MM.1S (cell line): ENCODE data around the gene AAK1.
"Not testable (repeated sequence)": the region's sequence is repeated elsewhere in the genome, so short reads cannot be mapped to it uniquely, and the experiment has no call there.

ENCODE experiments used
- DNase-seq: peaks from one replicate; pipeline ENCODE4 v3.0.0-alpha.2; 2015
- H2AFZ ChIP-seq: fragments of 300-600 bp; sonication (generic); 2 replicates; pipeline ENCODE4 v1.6.0; 2016; ENCODE audit warnings: antibody characterized with exemption, low read length
- H3F3A ChIP-seq: fragments of 300-600 bp; sonication (generic); 2 replicates; pipeline ENCODE4 v1.6.1; 2016; ENCODE audit warnings: mild to moderate bottlenecking, antibody characterized with exemption, low read length, moderate library complexity, mixed read lengths; ENCODE audit not compliant: insufficient read depth
- H3K27ac ChIP-seq: fragments of 300-600 bp; sonication (generic); 2 replicates; pipeline ENCODE4 v1.5.1; 2016; ENCODE audit warnings: mild to moderate bottlenecking, low read length
- H3K27me3 ChIP-seq: fragments of 300-600 bp; sonication (generic); replicated peaks from 2 replicates; pipeline ENCODE4 v1.6.0; 2016; ENCODE audit warnings: low read length; ENCODE audit not compliant: insufficient read depth
- H3K36me3 ChIP-seq: fragments of 300-600 bp; sonication (generic); replicated peaks from 2 replicates; pipeline ENCODE4 v1.6.1; 2016; ENCODE audit warnings: mild to moderate bottlenecking, low read length, mixed read lengths; ENCODE audit not compliant: insufficient read depth
- H3K4me1 ChIP-seq: fragments of 300-600 bp; sonication (generic); 2 replicates; pipeline ENCODE4 v1.6.1; 2016; ENCODE audit warnings: low read length, mixed read lengths
- H3K4me2 ChIP-seq: fragments of 300-600 bp; sonication (generic); 2 replicates; pipeline ENCODE4 v1.6.0; 2016; ENCODE audit warnings: low read depth, low read length
- H3K4me3 ChIP-seq: fragments of 300-600 bp; sonication (generic); 2 replicates; pipeline ENCODE4 v1.5.1; 2016; ENCODE audit warnings: low read length, mixed read lengths
- H3K79me2 ChIP-seq: fragments of 300-600 bp; sonication (generic); 2 replicates; pipeline ENCODE4 v1.6.1; 2016; ENCODE audit warnings: mixed run types, low read length, mixed read lengths
- H3K9ac ChIP-seq: fragments of 300-600 bp; sonication (generic); 2 replicates; pipeline ENCODE4 v1.6.1; 2016; ENCODE audit warnings: low read length, mixed read lengths
- H3K9me2 ChIP-seq: fragments of 300-600 bp; sonication (generic); replicated peaks from 2 replicates; pipeline ENCODE4 v1.6.1; 2016; ENCODE audit warnings: mild to moderate bottlenecking, low read length, mixed read lengths; ENCODE audit not compliant: insufficient read depth
- H3K9me3 ChIP-seq: fragments of 300-600 bp; sonication (generic); replicated peaks from 2 replicates; pipeline ENCODE4 v1.6.1; 2016; ENCODE audit warnings: mild to moderate bottlenecking, low read length, mixed read lengths; ENCODE audit not compliant: insufficient read depth
- H4K20me1 ChIP-seq: fragments of 300-600 bp; sonication (generic); 2 replicates; pipeline ENCODE4 v1.6.1; 2016; ENCODE audit warnings: mild to moderate bottlenecking, low read length, moderate library complexity, mixed read lengths; ENCODE audit not compliant: insufficient read depth
- CTCF ChIP-seq: fragments of 300-600 bp; sonication (generic); IDR thresholded peaks from 2 replicates; pipeline ENCODE4 v1.5.1; 2016; ENCODE audit warnings: antibody characterized with exemption, low read length, mixed read lengths
- EZH2 ChIP-seq: fragments of 300-600 bp; sonication (generic); optimal IDR thresholded peaks from 2 replicates; pipeline ENCODE3; 2017; ENCODE audit warnings: low read depth, mild to moderate bottlenecking, antibody characterized with exemption, low read length, mixed read lengths
- EZH2phosphoT487 ChIP-seq: fragments of 300-600 bp; sonication (generic); IDR thresholded peaks from 2 replicates; pipeline ENCODE4 v1.6.1; 2018; ENCODE audit warnings: antibody characterized with exemption, low read length

Gene AAK1

GRCh38 chr2:69624131-69624530 lies 19.4 kb downstream of the AAK1 start:
- peaks cover 9% of the 10 kb centered on the region for H3K4me1 ChIP-seq
- H3K79me2 ChIP-seq = peaks cover 63% of the 10 kb centered on the region
- H4K20me1 ChIP-seq = no peaks in the 10 kb centered on the region
- no peak overlapping the region for H3K9ac ChIP-seq
- no peak overlapping the region for H3K4me2 ChIP-seq
- no peak for TF ChIP-seq EZH2
- TF ChIP-seq EZH2phosphoT487 = no peak
- no peak for TF ChIP-seq CTCF
- H3K27me3 ChIP-seq = no peaks in the 10 kb centered on the region
- no peak overlapping the region for H2AFZ ChIP-seq
- H3K9me2 ChIP-seq = no peaks in the 10 kb centered on the region
- H3F3A ChIP-seq = no peaks in the 10 kb centered on the region
- H3K4me3 ChIP-seq = no peak overlapping the region
- no peak overlapping the region for H3K27ac ChIP-seq
- H3K36me3 ChIP-seq = no peaks in the 10 kb centered on the region
- H3K9me3 ChIP-seq = no peaks in the 10 kb centered on the region
- no peak for DNase-seq

DNA sequence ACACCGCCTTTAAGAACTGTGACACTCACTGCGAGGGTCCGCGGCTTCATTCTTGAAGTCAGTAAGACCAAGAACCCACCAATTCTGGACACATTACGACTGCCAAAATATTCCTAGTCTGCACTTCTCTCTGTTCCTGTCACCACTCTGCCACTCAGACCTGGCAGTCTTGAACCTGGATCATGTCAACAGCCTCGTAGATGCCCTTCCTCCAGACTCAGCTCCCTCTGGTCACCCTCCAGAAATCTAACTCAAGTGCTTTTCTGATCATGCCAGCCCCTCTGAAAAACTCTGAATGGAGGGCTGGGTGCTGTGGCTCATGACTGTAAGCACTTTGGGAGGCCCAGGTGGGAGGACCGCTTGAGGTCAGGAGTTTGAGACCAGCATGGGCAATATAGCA lies 20.3 kb downstream of the AAK1 start:
- Histone ChIP-seq H3K4me2 (no peak overlapping the region), H3K9me2 (no peaks in the 10 kb centered on the region), H3K4me3 (no peak overlapping the region), H3K27ac (no peak overlapping the region), H3K36me3 (no peaks in the 10 kb centered on the region), H4K20me1 (no peaks in the 10 kb centered on the region), H3K4me1 (peaks cover under 1% of the 10 kb centered on the region; the same call in 1 of the 2 replicates), H3F3A (no peaks in the 10 kb centered on the region), H3K9ac (no peak overlapping the region), H3K27me3 (no peaks in the 10 kb centered on the region), H3K79me2 (peaks cover 71% of the 10 kb centered on the region), H3K9me3 (no peaks in the 10 kb centered on the region), H2AFZ (no peak overlapping the region)
- DNase-seq = no peak
- TF ChIP-seq EZH2phosphoT487 = no peak
- no peak for TF ChIP-seq CTCF
- TF ChIP-seq EZH2 = no peak

DNA sequence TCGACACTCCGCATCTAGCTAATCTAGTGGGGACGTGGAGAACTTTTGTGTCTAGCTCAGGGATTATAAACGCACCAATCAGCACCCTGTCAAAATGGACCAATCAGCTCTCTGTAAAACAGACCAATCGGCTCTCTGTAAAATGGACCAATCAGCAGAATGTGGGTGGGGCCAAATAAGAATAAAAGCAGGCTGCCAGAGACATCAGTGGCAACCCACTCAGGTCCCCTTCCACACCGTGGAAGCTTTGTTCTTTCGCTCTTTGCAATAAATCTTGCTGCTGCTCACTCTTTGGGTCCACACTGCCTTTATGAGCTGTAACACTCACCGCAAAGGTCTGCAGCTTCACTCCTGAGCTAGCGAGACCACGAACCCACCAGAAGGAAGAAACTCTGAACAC lies 20.7 kb downstream of the AAK1 start:
- H3K4me3 ChIP-seq, H3F3A ChIP-seq, H2AFZ ChIP-seq, H3K9me3 ChIP-seq, H3K4me1 ChIP-seq, H3K9me2 ChIP-seq, H3K27ac ChIP-seq, H3K4me2 ChIP-seq, H3K27me3 ChIP-seq, DNase-seq, H4K20me1 ChIP-seq, H3K9ac ChIP-seq, H3K36me3 ChIP-seq: not testable (repeated sequence)
- H3K79me2 ChIP-seq = peaks cover 67% of the 10 kb centered on the region

DNA sequence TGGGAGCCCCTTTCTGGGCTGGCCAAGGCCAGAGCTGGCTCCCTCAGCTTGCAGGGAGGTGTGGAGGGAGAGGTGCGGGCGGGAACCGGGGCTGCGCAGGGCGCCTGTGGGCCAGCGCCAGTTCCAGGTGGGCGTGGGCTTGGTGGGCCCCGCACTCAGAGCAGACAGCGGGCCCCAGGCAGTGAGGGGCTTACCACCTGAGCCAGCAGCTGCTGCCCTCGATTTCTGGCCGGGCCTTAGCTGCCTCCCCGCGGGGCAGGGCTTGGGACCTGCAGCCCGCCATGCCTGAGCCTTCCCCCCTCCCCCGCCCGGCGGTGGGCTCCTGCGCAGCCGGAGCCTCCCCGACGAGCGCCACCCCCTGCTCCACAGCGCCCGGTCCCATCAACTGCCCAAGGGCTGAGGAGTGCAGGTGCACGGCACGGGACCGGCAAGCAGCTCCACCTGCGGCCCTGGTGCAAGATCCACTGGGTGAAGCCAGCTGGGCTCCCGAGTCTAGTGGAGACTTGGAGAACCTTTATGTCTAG lies 21.5 kb downstream of the AAK1 start:
- H3K4me3 ChIP-seq, H3K9ac ChIP-seq, H2AFZ ChIP-seq, H3K4me1 ChIP-seq, H3K27me3 ChIP-seq, H4K20me1 ChIP-seq, H3K4me2 ChIP-seq, H3F3A ChIP-seq, DNase-seq, H3K9me3 ChIP-seq, H3K27ac ChIP-seq, H3K9me2 ChIP-seq, H3K36me3 ChIP-seq: not testable (repeated sequence)
- H3K79me2 ChIP-seq = peaks cover 60% of the 10 kb centered on the region
